ENCODE measurements around the gene GATA5.

The GATA5 gene

GRCh38 chr20:62470459-62470858 is 5.3 kb downstream of the GATA5 start:
- no peak for DNase-seq

GRCh38 chr20:62470001-62470400 is 5.8 kb downstream of the GATA5 start:
- DNase-seq = no peak

- DNase-seq = no peak
These were observed 6.4 kb downstream of the GATA5 start for GRCh38 chr20:62469352-62469751.

- DNase-seq = no peak
These were observed 8.8 kb downstream of the GATA5 start for GRCh38 chr20:62466806-62467537.

GRCh38 chr20:62466072-62466760 is 9.6 kb downstream of the GATA5 start:
- no peak for DNase-seq

- DNase-seq = no peak
These were observed 10.8 kb downstream of the GATA5 start for GRCh38 chr20:62464990-62465389.

- DNase-seq = no peak
These were observed 11.4 kb downstream of the GATA5 start for GRCh38 chr20:62464425-62464770.

- no peak for DNase-seq
These were observed 12.0 kb downstream of the GATA5 start for GRCh38 chr20:62463651-62464424.

GRCh38 chr20:62462976-62463592 is 12.7 kb downstream of the GATA5 start:
- no peak for DNase-seq

- no peak for DNase-seq
These were observed 14.0 kb downstream of the GATA5 start for GRCh38 chr20:62461834-62462233.

- DNase-seq = no peak
These were observed 14.6 kb downstream of the GATA5 start for GRCh38 chr20:62461157-62461556.

GRCh38 chr20:62460678-62461077 is 15.1 kb downstream of the GATA5 start:
- DNase-seq = no peak

GRCh38 chr20:62459488-62459887 is 16.3 kb downstream of the GATA5 start:
- DNase-seq = no peak

- DNase-seq = no peak
These were observed 17.2 kb downstream of the GATA5 start for GRCh38 chr20:62458275-62459251.

- no peak for DNase-seq
These were observed 18.0 kb downstream of the GATA5 start for GRCh38 chr20:62457831-62458230.

GRCh38 chr20:62457098-62457497 is 18.7 kb downstream of the GATA5 start:
- DNase-seq = no peak

GRCh38 chr20:62455929-62456328 is 19.9 kb downstream of the GATA5 start:
- DNase-seq = no peak

GRCh38 chr20:62454904-62455636 is 20.7 kb downstream of the GATA5 start:
- DNase-seq = no peak

- DNase-seq = no peak
These were observed 22.5 kb downstream of the GATA5 start for GRCh38 chr20:62453186-62453808.

- DNase-seq = no peak
These were observed 23.2 kb downstream of the GATA5 start for GRCh38 chr20:62452475-62453095.

GRCh38 chr20:62451970-62452369 is 23.8 kb downstream of the GATA5 start:
- no peak for DNase-seq
